GM12891 (cell line): ENCODE measurements around the gene KCNIP4.

ENCODE experiments used
- PAX5 ChIP-seq: IDR thresholded peaks from 2 replicates; pipeline ENCODE4 v1.6.1; 2011; ENCODE audit warnings: low read length, moderate library complexity, mild to moderate bottlenecking; ENCODE audit not compliant: insufficient read depth, severe bottlenecking
- POLR2A ChIP-seq: IDR thresholded peaks from 2 replicates; pipeline ENCODE4 v1.6.1; 2011; ENCODE audit warnings: low read depth, low read length, control low read depth
- POLR2AphosphoS5 ChIP-seq: IDR thresholded peaks from 2 replicates; pipeline ENCODE4 v1.6.1; 2011; ENCODE audit warnings: low read depth, low read length, control low read depth
- POU2F2 ChIP-seq: IDR thresholded peaks from 2 replicates; pipeline ENCODE4 v1.6.1; 2011; ENCODE audit warnings: low read depth, mild to moderate bottlenecking, control low read depth, low read length, moderate library complexity
- TAF1 ChIP-seq: IDR thresholded peaks from 2 replicates; pipeline ENCODE4 v1.6.1; 2011; ENCODE audit warnings: low read depth, low read length, control low read depth

DNA sequence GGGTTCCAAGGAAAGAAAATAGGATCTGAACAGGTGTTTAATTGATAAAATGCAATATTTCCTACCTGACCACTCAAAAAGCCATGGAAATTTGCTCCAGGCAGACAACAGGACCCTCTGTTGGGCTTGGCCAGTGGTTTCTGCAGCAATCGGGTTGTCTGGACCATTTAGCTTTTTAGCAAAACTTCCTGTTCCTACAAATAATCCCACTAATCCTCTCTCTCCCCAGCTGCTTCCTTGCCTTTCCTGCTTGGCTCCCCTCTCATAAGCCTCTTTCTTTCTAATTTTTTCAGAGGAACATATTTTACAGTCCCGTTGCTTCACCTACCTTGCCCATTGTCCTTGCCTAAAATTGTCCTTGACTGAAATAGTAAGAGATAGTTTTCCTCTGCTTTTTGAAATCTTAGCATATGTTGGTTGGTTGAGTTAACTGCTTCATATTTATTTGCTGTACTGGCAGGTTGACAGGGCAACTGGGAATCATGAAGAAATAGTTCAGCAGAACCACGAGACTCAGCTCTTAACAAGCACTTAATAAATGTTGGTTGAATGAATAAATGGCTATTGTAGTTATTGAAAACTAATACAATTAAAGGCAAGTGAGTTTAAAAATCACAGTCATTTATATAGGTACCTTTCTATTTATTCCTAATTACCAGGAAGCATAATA is 259.8 kb downstream of the KCNIP4 start:
- TF ChIP-seq TAF1 (no peak), POLR2AphosphoS5 (no peak), POLR2A (no peak), POU2F2 (no peak), PAX5 (no peak)
